GM12878 (cell line): ENCODE data around the gene CRB2. TPM values are rescaled to one million over a fixed set of nuclear protein-coding genes. Genes with fewer than 3 reads are reported as not detected.

Experiments used
- ATAC-seq: fragments of 200-7000 bp; cut with Tn5 transposase; 3 replicates; pipeline ENCODE4 v1.9.1; 2020; ENCODE audit warnings: mild to moderate bottlenecking, moderate library complexity
- BruUV-seq: library from RNA; stranded (reverse); fragments of 400-500 nt; replicated peaks from 2 replicates; lab custom pipeline; 2021; lab: Mats Ljungman, UMichigan
- CTCF ChIA-PET: fragments of 300-600 bp; sonication (Branson Sonifier 250); formaldehyde crosslinking; extraction: SDS; loops from one replicate; lab custom pipeline; 2021; ENCODE audit warnings: inconsistent platforms; lab: Yijun Ruan, JAX
- POLR2A ChIA-PET: fragments of 350-600 bp; formaldehyde crosslinking; extraction: SDS; loops from one replicate; lab custom pipeline; 2021; ENCODE audit warnings: inconsistent platforms; lab: Charles Lee
- RAD21 ChIA-PET: fragments of 300-600 bp; sonication (Branson Sonifier 250); formaldehyde crosslinking; loops from one replicate; lab custom pipeline; 2023; ENCODE audit warnings: antibody characterized with exemption; ENCODE audit not compliant: unreplicated experiment; lab: Charles Lee
- SMC1A ChIA-PET: fragments of 300-600 bp; sonication (Branson Sonifier 250); formaldehyde crosslinking; loops from one replicate; lab custom pipeline; 2023; ENCODE audit not compliant: unreplicated experiment, uncharacterized antibody; lab: Charles Lee
- DNase-seq: peaks from one replicate; pipeline ENCODE4 v3.0.0-alpha.2; 2011; ENCODE audit warnings: low read depth, low spot score
- FAIRE-seq: peaks from 3 replicates; lab custom pipeline; 2011; peaks lifted over from hg19 to GRCh38; lab: Jason Lieb, UNC
- H2AFZ ChIP-seq: 2 replicates; pipeline ENCODE4 v1.6.0; 2011; ENCODE audit warnings: low read depth, low read length, control low read depth; ENCODE audit not compliant: control insufficient read depth
- H3K27ac ChIP-seq: 2 replicates; pipeline ENCODE4 v1.5.1; 2011; ENCODE audit warnings: control low read depth; ENCODE audit not compliant: control insufficient read depth, insufficient read depth
- H3K27me3 ChIP-seq, 2 experiments: replicated peaks in 1 of 2; 2 replicates each; pipeline versions ENCODE4 v1.6.0 to v1.6.1; 2011; ENCODE audit warnings: low read length in 1 of 2; ENCODE audit not compliant: control insufficient read depth in 2 of 2, insufficient read depth in 2 of 2
- H3K36me3 ChIP-seq, 2 experiments: 2 replicates each; pipeline ENCODE4 v1.5.1; 2011; ENCODE audit warnings: low read length in 1 of 2; ENCODE audit not compliant: control insufficient read depth in 2 of 2, insufficient read depth in 2 of 2
- H3K4me1 ChIP-seq: 2 replicates; pipeline ENCODE4 v1.6.1; 2011; ENCODE audit warnings: mild to moderate bottlenecking, low read length, moderate library complexity, mixed read lengths; ENCODE audit not compliant: control insufficient read depth, insufficient read depth
- H3K4me2 ChIP-seq: 2 replicates; pipeline ENCODE4 v1.6.0; 2011; ENCODE audit warnings: control low read depth; ENCODE audit not compliant: control insufficient read depth, insufficient read depth
- H3K4me3 ChIP-seq: fragments of 200-600 bp; sonication (generic); 2 replicates; pipeline ENCODE4 v1.5.1; 2016
- H3K79me2 ChIP-seq: 2 replicates; pipeline ENCODE4 v1.6.0; 2011; ENCODE audit warnings: low read length; ENCODE audit not compliant: control insufficient read depth, insufficient read depth
- H3K9ac ChIP-seq: 2 replicates; pipeline ENCODE4 v1.8.0; 2011; ENCODE audit warnings: low read length, control low read depth, mixed read lengths; ENCODE audit not compliant: control insufficient read depth, insufficient read depth
- H3K9me3 ChIP-seq: replicated peaks from 3 replicates; pipeline ENCODE4 v1.5.1; 2011; ENCODE audit warnings: mild to moderate bottlenecking, low read length; ENCODE audit not compliant: control insufficient read depth, insufficient read depth
- H4K20me1 ChIP-seq: 2 replicates; pipeline ENCODE4 v1.6.0; 2011; ENCODE audit not compliant: control insufficient read depth, insufficient read depth
- DPF2 ChIP-seq: fragments of 450-650 bp; IDR thresholded peaks from 2 replicates; pipeline ENCODE4 v1.6.1; 2017; ENCODE audit warnings: mild to moderate bottlenecking
- EP300 ChIP-seq, 2 experiments: fragments of 150-350 bp in 1 of 2; IDR thresholded peaks; 2 replicates each; pipeline ENCODE4 v1.6.1; 2011 to 2012; ENCODE audit warnings: low read depth in 2 of 2, low read length in 2 of 2, borderline replicate concordance in 1 of 2, improper control_type of control experiment in 1 of 2, inconsistent platforms in 1 of 2; ENCODE audit not compliant: control insufficient read depth in 1 of 2
- ETV6 ChIP-seq, 2 experiments: fragments of 450-650 bp in 1 of 2; IDR thresholded peaks in 1 of 2; conservative IDR thresholded peaks in 1 of 2; 2 replicates each; pipeline ENCODE4 v1.6.1; 2014; ENCODE audit warnings: antibody characterized with exemption in 1 of 2, borderline replicate concordance in 1 of 2, low read depth in 1 of 2, mild to moderate bottlenecking in 1 of 2, moderate library complexity in 1 of 2
- IKZF2 ChIP-seq, 2 experiments: fragments of 450-650 bp; IDR thresholded peaks; 2 replicates each; pipeline ENCODE4 v1.6.1; 2017; ENCODE audit warnings: mild to moderate bottlenecking in 2 of 2, moderate library complexity in 2 of 2
- PAX5 ChIP-seq: IDR thresholded peaks from 2 replicates; pipeline ENCODE4 v1.6.1; 2011; ENCODE audit warnings: low read depth, low read length, borderline replicate concordance
- POLR2AphosphoS5 ChIP-seq: IDR thresholded peaks from 2 replicates; pipeline ENCODE4 v1.6.1; 2011; ENCODE audit warnings: mild to moderate bottlenecking, low read length, inconsistent platforms
- RCOR1 ChIP-seq: conservative IDR thresholded peaks from 2 replicates; pipeline ENCODE4 v1.6.1; 2012; ENCODE audit warnings: low read depth, low read length, improper control_type of control experiment
- RELA ChIP-seq: fragments of 450-650 bp; IDR thresholded peaks from 2 replicates; pipeline ENCODE4 v1.8.0; 2014; ENCODE audit warnings: borderline replicate concordance; ENCODE audit not compliant: partially characterized antibody
- SIN3A ChIP-seq: IDR thresholded peaks from 2 replicates; pipeline ENCODE4 v1.6.1; 2012; ENCODE audit warnings: low read depth, low read length, improper control_type of control experiment
- SP1 ChIP-seq: IDR thresholded peaks from one replicate; pipeline ENCODE4 v1.6.1; 2011; ENCODE audit warnings: low read depth, low read length
- TARDBP ChIP-seq: IDR thresholded peaks from 2 replicates; pipeline ENCODE4 v1.6.1; 2016; ENCODE audit warnings: borderline replicate concordance
- TCF12 ChIP-seq: IDR thresholded peaks from 2 replicates; pipeline ENCODE4 v1.6.1; 2011; ENCODE audit warnings: low read depth, mild to moderate bottlenecking, low read length
- ZNF207 ChIP-seq: fragments of 450-650 bp; IDR thresholded peaks from 2 replicates; pipeline ENCODE4 v1.6.1; 2014; ENCODE audit warnings: antibody characterized with exemption, mild to moderate bottlenecking, borderline replicate concordance
- ZNF384 ChIP-seq: IDR thresholded peaks from 2 replicates; pipeline ENCODE4 v1.6.1; 2012; ENCODE audit warnings: low read depth, mild to moderate bottlenecking, low read length, improper control_type of control experiment, borderline replicate concordance
- WGBS: methylation state at CpG from one replicate; pipeline ENCODE4 v1.1.6; 2016; ENCODE audit warnings: low lambda C conversion rate; ENCODE audit not compliant: insufficient replicate concordance, insufficient coverage; ENCODE audit errors: missing lambda C conversion rate; 5-methylcytosine and 5-hydroxymethylcytosine counted together
- in situ Hi-C: fragments of 300-500 bp; cut with MboI; formaldehyde crosslinking; loops from 9 replicates; pipeline ENCODE4 v1.14.3; 2018; ENCODE audit warnings: mixed read lengths
- intact Hi-C: fragments of 100-400 bp; cut with micrococcal nuclease; formaldehyde crosslinking; loops from one replicate; pipeline ENCODE4 v1.14.2; 2022; ENCODE audit not compliant: unreplicated experiment
- polyA plus RNA-seq, 11 experiments: library from polyadenylated mRNA; depleted of rRNA in 4 of 11; unstranded in 6 of 11; stranded (reverse) in 5 of 11; fragments of >200 nt; fragmentation: Nextera tagmentation in 4 of 11; fragmentation: Illumina TruSeq in 1 of 11; extraction: Ambion mirVana in 4 of 11; extraction: Trizol in 1 of 11; gene quantifications; 1 replicate in 1 of 11; 2 replicates in 10 of 11; pipeline versions ENCODE4 v1.2.1 to v1.2.3, GENCODE V29; 2011 to 2016; ENCODE audit warnings: inconsistent platforms in 2 of 11, missing spikeins in 2 of 11, low read depth in 1 of 11
- total RNA-seq, 4 experiments: library from RNA; depleted of rRNA in 3 of 4; stranded (reverse); fragments of >200 nt in 3 of 4; fragmentation: Illumina TruSeq in 1 of 4; extraction: Trizol in 1 of 4; gene quantifications; 2 replicates each; pipeline versions ENCODE4 v1.2.1 to v1.2.3, GENCODE V29; 2013 to 2021
- TF ChIP-seq, protein P1 (sequence below): IDR thresholded peaks from 2 replicates; pipeline ENCODE4 v1.6.1; 2012; ENCODE audit warnings: low read depth, low read length, improper control_type of control experiment
- TF ChIP-seq, protein P2 (sequence below): fragments of 450-650 bp; IDR thresholded peaks from 2 replicates; pipeline ENCODE4 v1.6.1; 2017; ENCODE audit warnings: mild to moderate bottlenecking, low read depth, inconsistent platforms; ENCODE audit not compliant: poor library complexity, severe bottlenecking
- TF ChIP-seq, protein P3 (sequence below): fragments of 450-650 bp; IDR thresholded peaks from 2 replicates; pipeline ENCODE4 v1.6.1; 2016; ENCODE audit warnings: mild to moderate bottlenecking

The CRB2 gene
- total and polyA plus RNA-seq, 10 of the 15 experiments (the other 5 are each of a cell fraction or from before 2014, with no cell fraction given): 0.01 to 0.80 (median 0.23) TPM; not detected in 3

DNA sequence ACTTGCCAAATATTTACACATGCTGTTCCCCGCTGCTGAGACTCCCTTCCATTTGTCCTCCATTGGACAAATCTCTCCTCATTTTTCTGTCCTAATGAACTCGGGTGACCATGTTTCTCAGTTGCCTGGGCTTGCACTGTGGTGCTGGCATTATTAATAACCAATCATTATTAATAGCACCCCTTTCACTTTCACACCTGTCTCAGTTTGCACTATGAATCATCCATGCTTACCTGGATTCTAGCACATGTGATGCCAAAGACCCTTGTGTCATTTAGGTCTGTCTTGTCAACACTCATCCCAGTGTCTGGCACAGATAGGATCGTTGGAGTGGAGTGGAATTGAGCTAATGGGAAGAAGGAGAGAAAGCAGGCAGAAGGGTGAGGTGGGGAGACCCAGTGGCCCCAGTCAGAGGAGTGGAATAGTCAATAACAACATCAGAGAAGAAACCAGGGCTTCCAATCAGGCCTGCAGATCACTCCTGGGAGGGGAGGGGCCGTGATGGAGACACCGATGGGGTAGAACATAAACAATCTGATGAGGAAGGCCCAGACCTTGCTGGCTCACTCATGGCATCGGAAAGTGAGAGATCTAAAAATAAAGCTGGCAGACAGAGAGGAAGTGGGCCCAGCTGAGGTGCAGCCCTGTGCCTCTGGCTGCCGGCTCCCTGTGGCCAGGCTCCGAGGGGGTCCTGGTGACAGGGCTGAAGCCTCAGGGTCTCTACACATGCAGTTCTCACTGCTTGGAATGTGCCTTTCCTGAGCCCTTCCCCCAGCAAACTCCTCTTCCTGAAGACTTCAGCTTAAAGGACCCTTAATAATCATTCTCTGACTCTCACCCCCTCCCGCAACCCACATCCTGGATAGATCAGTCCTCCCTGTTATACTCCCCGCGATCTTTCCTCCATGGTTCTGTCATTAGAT is 33.5 kb upstream of the CRB2 start:
- ChIA-PET CTCF (interaction anchor here (0.8 to 9.1 kb wide), 3 partner anchors 15 to 27 kb away, joined by 3 to 56 read pairs (median 7); no protein-coding TSS in a partner anchor), RAD21 (interaction anchor here (0.7 to 2.5 kb wide), 6 partner anchors 13 to 89 kb away, joined by 3 to 25 read pairs (median 4); no protein-coding TSS in a partner anchor), POLR2A (interaction anchor here (1.3 to 1.9 kb wide), 2 partner anchors 16 to 20 kb away, joined by 8 to 14 read pairs; no protein-coding TSS in a partner anchor), SMC1A (interaction anchor here (0.9 to 18.1 kb wide), 4 partner anchors 10 to 73 kb away, joined by 3 to 268 read pairs (median 4); no protein-coding TSS in a partner anchor)
- Histone ChIP-seq H3K27me3 (no peaks in the 10 kb centered on the region), H2AFZ (peak overlapping the region; percentile 83), H3K79me2 (no peaks in the 10 kb centered on the region), H3K9ac (peak overlapping the region; percentile 65), H3K27ac (peak overlapping the region; percentile 89), H3K9me3 (no peaks in the 10 kb centered on the region), H3K4me1 (peaks cover 72% of the 10 kb centered on the region), H3K4me3 (peak overlapping the region; percentile 45), H3K36me3 (no peaks in the 10 kb centered on the region), H3K4me2 (peak overlapping the region; percentile 91), H4K20me1 (no peaks in the 10 kb centered on the region)
- intact Hi-C loops (loop anchor here (1.0 kb wide), 1 partner anchor 17 kb away; no protein-coding TSS in a partner anchor), in situ Hi-C loops (no loop called here)
- WGBS: 12% methylated on average over 11 of the region's 11 CpGs
- no TSS peak for BruUV-seq
- DNase-seq (no peak), FAIRE-seq (peak; percentile 13), ATAC-seq (peak; percentile 82)
- no peak for TF ChIP-seq RCOR1
- TF ChIP-seq ZNF384: no peak
- 0 out of 4 replicates have a peak, but pooled peaks of 1 of the 2 experiments have one; percentile 53 for TF ChIP-seq ETV6 (conservative IDR thresholded peaks at IDR 0.05 in 1 of 2, IDR thresholded peaks at IDR 0.05 in 1 of 2; ENCODE audit: borderline replicate concordance in 1 of 2, low read depth in 1 of 2)
- TF ChIP-seq IKZF2 (IDR thresholded peaks at IDR 0.05): peak; percentile 53 to 58
- TF ChIP-seq DPF2: peak; percentile 85
- TF ChIP-seq TCF12: peak; percentile 67; the same call in 1 of the 2 replicates
- TF ChIP-seq EP300 (IDR thresholded peaks at IDR 0.05; ENCODE audit: borderline replicate concordance in 1 of 2, control insufficient read depth in 1 of 2, low read depth in 2 of 2, low read length in 2 of 2): peak in 1 of 2 experiments; percentile 38; a peak in 3 of 4 replicates
- peak; percentile 38; the same call in 1 of the 2 replicates for TF ChIP-seq ZNF207
- TF ChIP-seq, protein P1, sequence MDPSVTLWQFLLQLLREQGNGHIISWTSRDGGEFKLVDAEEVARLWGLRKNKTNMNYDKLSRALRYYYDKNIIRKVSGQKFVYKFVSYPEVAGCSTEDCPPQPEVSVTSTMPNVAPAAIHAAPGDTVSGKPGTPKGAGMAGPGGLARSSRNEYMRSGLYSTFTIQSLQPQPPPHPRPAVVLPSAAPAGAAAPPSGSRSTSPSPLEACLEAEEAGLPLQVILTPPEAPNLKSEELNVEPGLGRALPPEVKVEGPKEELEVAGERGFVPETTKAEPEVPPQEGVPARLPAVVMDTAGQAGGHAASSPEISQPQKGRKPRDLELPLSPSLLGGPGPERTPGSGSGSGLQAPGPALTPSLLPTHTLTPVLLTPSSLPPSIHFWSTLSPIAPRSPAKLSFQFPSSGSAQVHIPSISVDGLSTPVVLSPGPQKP: no peak
- TF ChIP-seq SIN3A: no peak
- TF ChIP-seq SP1: peak; percentile 50
- peak; percentile 66; the same call in 1 of the 2 replicates for TF ChIP-seq PAX5
- TF ChIP-seq RELA: no peak
- TF ChIP-seq TARDBP: no peak
- TF ChIP-seq, protein P2, sequence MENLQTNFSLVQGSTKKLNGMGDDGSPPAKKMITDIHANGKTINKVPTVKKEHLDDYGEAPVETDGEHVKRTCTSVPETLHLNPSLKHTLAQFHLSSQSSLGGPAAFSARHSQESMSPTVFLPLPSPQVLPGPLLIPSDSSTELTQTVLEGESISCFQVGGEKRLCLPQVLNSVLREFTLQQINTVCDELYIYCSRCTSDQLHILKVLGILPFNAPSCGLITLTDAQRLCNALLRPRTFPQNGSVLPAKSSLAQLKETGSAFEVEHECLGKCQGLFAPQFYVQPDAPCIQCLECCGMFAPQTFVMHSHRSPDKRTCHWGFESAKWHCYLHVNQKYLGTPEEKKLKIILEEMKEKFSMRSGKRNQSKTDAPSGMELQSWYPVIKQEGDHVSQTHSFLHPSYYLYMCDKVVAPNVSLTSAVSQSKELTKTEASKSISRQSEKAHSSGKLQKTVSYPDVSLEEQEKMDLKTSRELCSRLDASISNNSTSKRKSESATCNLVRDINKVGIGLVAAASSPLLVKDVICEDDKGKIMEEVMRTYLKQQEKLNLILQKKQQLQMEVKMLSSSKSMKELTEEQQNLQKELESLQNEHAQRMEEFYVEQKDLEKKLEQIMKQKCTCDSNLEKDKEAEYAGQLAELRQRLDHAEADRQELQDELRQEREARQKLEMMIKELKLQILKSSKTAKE: peak; percentile 96
- TF ChIP-seq, protein P3, sequence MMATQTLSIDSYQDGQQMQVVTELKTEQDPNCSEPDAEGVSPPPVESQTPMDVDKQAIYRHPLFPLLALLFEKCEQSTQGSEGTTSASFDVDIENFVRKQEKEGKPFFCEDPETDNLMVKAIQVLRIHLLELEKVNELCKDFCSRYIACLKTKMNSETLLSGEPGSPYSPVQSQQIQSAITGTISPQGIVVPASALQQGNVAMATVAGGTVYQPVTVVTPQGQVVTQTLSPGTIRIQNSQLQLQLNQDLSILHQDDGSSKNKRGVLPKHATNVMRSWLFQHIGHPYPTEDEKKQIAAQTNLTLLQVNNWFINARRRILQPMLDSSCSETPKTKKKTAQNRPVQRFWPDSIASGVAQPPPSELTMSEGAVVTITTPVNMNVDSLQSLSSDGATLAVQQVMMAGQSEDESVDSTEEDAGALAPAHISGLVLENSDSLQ: peak; percentile 56
- TF ChIP-seq POLR2AphosphoS5: 0 out of 2 replicates have a peak, but pooled peaks have one; percentile 28
